SJCRH30 (cell line): ENCODE measurements around the gene BRDT. TPM values are rescaled to one million over a fixed set of nuclear protein-coding genes. Genes with fewer than 3 reads are reported as not detected.

Experiments
- DNase-seq, 2 experiments: peaks; one replicate each; pipeline ENCODE4 v3.0.0-alpha.2; 2015 to 2020
- H3K27ac ChIP-seq: fragments of 250-450 bp; sonication (Bioruptor Pico); 2 replicates; pipeline ENCODE4 v1.5.1; 2020; ENCODE audit warnings: mild to moderate bottlenecking, moderate library complexity
- H3K27me3 ChIP-seq: fragments of 250-450 bp; sonication (Bioruptor Pico); 2 replicates; pipeline ENCODE4 v1.5.1; 2020; ENCODE audit warnings: mild to moderate bottlenecking, moderate library complexity
- H3K36me3 ChIP-seq: fragments of 250-450 bp; sonication (Bioruptor Pico); 2 replicates; pipeline ENCODE4 v1.5.1; 2020; ENCODE audit warnings: mild to moderate bottlenecking, moderate library complexity
- H3K4me1 ChIP-seq: fragments of 250-450 bp; sonication (Bioruptor Pico); 2 replicates; pipeline ENCODE4 v1.5.1; 2020; ENCODE audit warnings: mild to moderate bottlenecking, moderate library complexity
- H3K4me3 ChIP-seq: fragments of 250-450 bp; sonication (Bioruptor Pico); 2 replicates; pipeline ENCODE4 v1.5.1; 2020; ENCODE audit warnings: mild to moderate bottlenecking, moderate library complexity
- H3K9me3 ChIP-seq: fragments of 250-450 bp; sonication (Bioruptor Pico); replicated peaks from 2 replicates; pipeline ENCODE4 v1.5.1; 2020; ENCODE audit warnings: mild to moderate bottlenecking, moderate library complexity
- total RNA-seq: library from RNA; depleted of rRNA; stranded (reverse); fragments of >200 nt; shearing (Covaris generic); gene quantifications from 2 replicates; pipeline ENCODE4 v1.2.3, GENCODE V29; 2014; rRNA removed

BRDT gene
- not detected in 2 replicates for total RNA-seq

- Histone ChIP-seq H3K4me1 (no peaks in the 10 kb centered on the region), H3K27ac (no peak within 1 kb of the TSS), H3K9me3 (no peaks in the 10 kb centered on the region), H3K4me3 (peak within 1 kb of the TSS; percentile 29), H3K36me3 (no peaks in the 10 kb centered on the region), H3K27me3 (no peaks in the 10 kb centered on the region)
- DNase-seq: no peak
Observed at GRCh38 chr1:91949356-91949699, at the start of gene BRDT. TSS of gene BRDT (plus strand) at chr1:91949401. CDS start at chr1:91962755, 13,354 bp downstream.

- Histone ChIP-seq H3K9me3 (no peaks in the 10 kb centered on the region), H3K36me3 (no peaks in the 10 kb centered on the region), H3K4me3 (no peak overlapping the region), H3K4me1 (no peaks in the 10 kb centered on the region), H3K27me3 (no peaks in the 10 kb centered on the region), H3K27ac (no peak overlapping the region)
- DNase-seq: no peak
Observed at GRCh38 chr1:91900562-91900961, 48.6 kb upstream of the BRDT start.

GRCh38 chr1:91901231-91901630 lies 48.0 kb upstream of the BRDT start:
- Histone ChIP-seq H3K9me3 (no peaks in the 10 kb centered on the region), H3K27me3 (no peaks in the 10 kb centered on the region), H3K36me3 (no peaks in the 10 kb centered on the region), H3K4me1 (no peaks in the 10 kb centered on the region), H3K27ac (no peak overlapping the region), H3K4me3 (no peak overlapping the region)
- no peak for DNase-seq

GRCh38 chr1:91912266-91912665 lies 36.9 kb upstream of the BRDT start:
- no peaks in the 10 kb centered on the region for H3K4me1 ChIP-seq
- no peak for DNase-seq
- no peak overlapping the region for H3K27ac ChIP-seq
- H3K27me3 ChIP-seq: no peaks in the 10 kb centered on the region
- no peaks in the 10 kb centered on the region for H3K36me3 ChIP-seq
- no peak overlapping the region for H3K4me3 ChIP-seq
- no peaks in the 10 kb centered on the region for H3K9me3 ChIP-seq

- Histone ChIP-seq H3K27me3 (no peaks in the 10 kb centered on the region), H3K36me3 (no peaks in the 10 kb centered on the region), H3K9me3 (no peaks in the 10 kb centered on the region), H3K27ac (no peak overlapping the region), H3K4me1 (no peaks in the 10 kb centered on the region), H3K4me3 (no peak overlapping the region)
- DNase-seq: no peak
Observed at GRCh38 chr1:91913018-91913417, 36.2 kb upstream of the BRDT start.

GRCh38 chr1:91916046-91916445 lies 33.2 kb upstream of the BRDT start:
- Histone ChIP-seq H3K27ac (no peak overlapping the region), H3K4me1 (no peaks in the 10 kb centered on the region), H3K4me3 (no peak overlapping the region), H3K27me3 (no peaks in the 10 kb centered on the region), H3K9me3 (no peaks in the 10 kb centered on the region), H3K36me3 (no peaks in the 10 kb centered on the region)
- DNase-seq: no peak

GRCh38 chr1:91916811-91917460 lies 32.3 kb upstream of the BRDT start:
- no peak overlapping the region for H3K4me3 ChIP-seq
- H3K27ac ChIP-seq: no peak overlapping the region
- H3K27me3 ChIP-seq: no peaks in the 10 kb centered on the region
- H3K36me3 ChIP-seq: no peaks in the 10 kb centered on the region
- no peaks in the 10 kb centered on the region for H3K4me1 ChIP-seq
- DNase-seq: no peak
- H3K9me3 ChIP-seq: no peaks in the 10 kb centered on the region

GRCh38 chr1:91919962-91920361 lies 29.2 kb upstream of the BRDT start:
- Histone ChIP-seq H3K4me1 (no peaks in the 10 kb centered on the region), H3K4me3 (no peak overlapping the region), H3K27me3 (no peaks in the 10 kb centered on the region), H3K36me3 (no peaks in the 10 kb centered on the region), H3K27ac (no peak overlapping the region), H3K9me3 (no peaks in the 10 kb centered on the region)
- no peak for DNase-seq

- Histone ChIP-seq H3K27ac (no peak overlapping the region), H3K4me3 (no peak overlapping the region), H3K4me1 (no peaks in the 10 kb centered on the region), H3K9me3 (no peaks in the 10 kb centered on the region), H3K27me3 (no peaks in the 10 kb centered on the region), H3K36me3 (no peaks in the 10 kb centered on the region)
- DNase-seq: no peak
Observed at GRCh38 chr1:91924146-91924545, 25.1 kb upstream of the BRDT start.

- Histone ChIP-seq H3K9me3 (no peaks in the 10 kb centered on the region), H3K27ac (no peak overlapping the region), H3K4me3 (no peak overlapping the region), H3K36me3 (no peaks in the 10 kb centered on the region), H3K4me1 (no peaks in the 10 kb centered on the region), H3K27me3 (no peaks in the 10 kb centered on the region)
- DNase-seq: no peak
Observed at GRCh38 chr1:91925644-91926435, 23.4 kb upstream of the BRDT start.

- H3K27ac ChIP-seq: no peak overlapping the region
- DNase-seq: no peak
- H3K27me3 ChIP-seq: no peaks in the 10 kb centered on the region
- H3K4me3 ChIP-seq: no peak overlapping the region
- H3K9me3 ChIP-seq: no peaks in the 10 kb centered on the region
- no peaks in the 10 kb centered on the region for H3K4me1 ChIP-seq
- H3K36me3 ChIP-seq: no peaks in the 10 kb centered on the region
Observed at GRCh38 chr1:91928026-91928425, 21.2 kb upstream of the BRDT start.

GRCh38 chr1:91929250-91929649 lies 20.0 kb upstream of the BRDT start:
- Histone ChIP-seq H3K9me3 (no peaks in the 10 kb centered on the region), H3K36me3 (no peaks in the 10 kb centered on the region), H3K4me1 (no peaks in the 10 kb centered on the region), H3K4me3 (no peak overlapping the region), H3K27me3 (no peaks in the 10 kb centered on the region), H3K27ac (no peak overlapping the region)
- peak; percentile 13 to 24 for DNase-seq

GRCh38 chr1:91937613-91938012 lies 11.6 kb upstream of the BRDT start:
- Histone ChIP-seq H3K27ac (no peak overlapping the region), H3K4me1 (no peaks in the 10 kb centered on the region), H3K9me3 (no peaks in the 10 kb centered on the region), H3K4me3 (no peak overlapping the region), H3K36me3 (no peaks in the 10 kb centered on the region), H3K27me3 (no peaks in the 10 kb centered on the region)
- no peak for DNase-seq

GRCh38 chr1:91940496-91940895 lies 8.7 kb upstream of the BRDT start:
- Histone ChIP-seq H3K27me3 (no peaks in the 10 kb centered on the region), H3K4me1 (no peaks in the 10 kb centered on the region), H3K4me3 (no peak overlapping the region), H3K9me3 (no peaks in the 10 kb centered on the region), H3K36me3 (no peaks in the 10 kb centered on the region), H3K27ac (no peak overlapping the region)
- DNase-seq: no peak

- H3K9me3 ChIP-seq: no peaks in the 10 kb centered on the region
- no peak for DNase-seq
- H3K27ac ChIP-seq: no peak overlapping the region
- H3K4me1 ChIP-seq: no peaks in the 10 kb centered on the region
- H3K36me3 ChIP-seq: no peaks in the 10 kb centered on the region
- H3K27me3 ChIP-seq: no peaks in the 10 kb centered on the region
- H3K4me3 ChIP-seq: no peak overlapping the region
Observed at GRCh38 chr1:91944087-91944486, 5.1 kb upstream of the BRDT start.

- H3K9me3 ChIP-seq: no peaks in the 10 kb centered on the region
- H3K4me3 ChIP-seq: peak overlapping the region; percentile 29
- no peaks in the 10 kb centered on the region for H3K4me1 ChIP-seq
- no peaks in the 10 kb centered on the region for H3K27me3 ChIP-seq
- H3K27ac ChIP-seq: no peak overlapping the region
- no peak for DNase-seq
- no peaks in the 10 kb centered on the region for H3K36me3 ChIP-seq
Observed at GRCh38 chr1:91948097-91948496, 1.1 kb upstream of the BRDT start.
